Fibroblast of lung (primary cell): ENCODE measurements around the gene KIF6. TPM values are rescaled to one million over a fixed set of nuclear protein-coding genes. Genes with fewer than 3 reads are reported as not detected.
A peak's percentile ranks its signal among the peaks of the same experiment; 100 is the strongest.

Source experiments
- DNase-seq, 2 donors: peaks; one replicate each; pipeline versions ENCODE4 v3.0.0 to v3.0.0-alpha.2; 2010; ENCODE audit warnings: low read depth in 2 of 2
- H2AFZ ChIP-seq: 2 replicates; pipeline ENCODE4 v1.5.1; 2012; ENCODE audit warnings: low read length, control low read depth, inconsistent platforms
- H3K27ac ChIP-seq: 2 replicates; pipeline ENCODE4 v1.5.1; 2011; ENCODE audit warnings: low read length, control low read depth; ENCODE audit not compliant: insufficient read depth
- H3K27me3 ChIP-seq: 2 replicates; pipeline ENCODE4 v1.5.1; 2011; ENCODE audit warnings: mild to moderate bottlenecking, low read length; ENCODE audit not compliant: control insufficient read depth, insufficient read depth
- H3K36me3 ChIP-seq: 2 replicates; pipeline ENCODE4 v1.5.1; 2011; ENCODE audit warnings: low read length; ENCODE audit not compliant: control insufficient read depth, insufficient read depth
- H3K4me1 ChIP-seq: 2 replicates; pipeline ENCODE4 v1.5.1; 2011; ENCODE audit warnings: low read length; ENCODE audit not compliant: control insufficient read depth, insufficient read depth; ENCODE audit errors: extremely low read depth
- H3K4me2 ChIP-seq: 2 replicates; pipeline ENCODE4 v1.5.1; 2011; ENCODE audit warnings: low read length, control low read depth; ENCODE audit not compliant: insufficient read depth; ENCODE audit errors: extremely low read depth
- H3K4me3 ChIP-seq, 4 experiments: fragments of 200-600 bp in 1 of 4; sonication (generic) in 1 of 4; replicated peaks in 1 of 4; 2 replicates each; pipeline ENCODE4 v1.5.1; 2011 to 2016; ENCODE audit warnings: low read length in 4 of 4, low read depth in 3 of 4, mild to moderate bottlenecking in 3 of 4, control low read depth in 2 of 4, inconsistent platforms in 1 of 4, mixed read lengths in 1 of 4; ENCODE audit not compliant: insufficient read depth in 1 of 4; ENCODE audit errors: control extremely low read depth in 1 of 4
- H3K79me2 ChIP-seq: 2 replicates; pipeline ENCODE4 v1.5.1; 2012; ENCODE audit warnings: mild to moderate bottlenecking, low read length, inconsistent platforms; ENCODE audit not compliant: control insufficient read depth, insufficient read depth
- H3K9ac ChIP-seq: 2 replicates; pipeline ENCODE4 v1.5.1; 2011; ENCODE audit warnings: mild to moderate bottlenecking, low read length, control low read depth; ENCODE audit not compliant: insufficient read depth
- H3K9me3 ChIP-seq: 2 replicates; pipeline ENCODE4 v1.5.1; 2012; ENCODE audit warnings: low read depth, low read length; ENCODE audit not compliant: control insufficient read depth, insufficient read depth
- H4K20me1 ChIP-seq: 2 replicates; pipeline ENCODE4 v1.5.1; 2011; ENCODE audit warnings: low read length; ENCODE audit not compliant: control insufficient read depth, insufficient read depth; ENCODE audit errors: extremely low read depth
- CTCF ChIP-seq, 2 donors: IDR thresholded peaks in 1 of 2; conservative IDR thresholded peaks in 1 of 2; 1 replicate in 1 of 2; 2 replicates in 1 of 2; pipeline ENCODE4 v1.5.1; 2011 to 2012; ENCODE audit warnings: low read length in 2 of 2, control low read depth in 1 of 2, inconsistent platforms in 1 of 2, low read depth in 1 of 2, mild to moderate bottlenecking in 1 of 2
- EZH2 ChIP-seq: IDR thresholded peaks from 2 replicates; pipeline ENCODE4 v1.5.1; 2012; ENCODE audit warnings: low read length, control low read depth, mild to moderate bottlenecking; ENCODE audit errors: missing control alignments
- polyA plus RNA-seq, 2 donors: library from polyadenylated mRNA; depleted of rRNA in 1 of 2; stranded (reverse) in 1 of 2; unstranded in 1 of 2; fragments of >200 nt; gene quantifications; 2 replicates each; pipeline ENCODE4 v1.2.1, GENCODE V29; 2011 to 2012; ENCODE audit warnings: missing spikeins in 1 of 2
- total RNA-seq: library from RNA; depleted of rRNA; stranded (reverse); fragments of >200 nt; gene quantifications from 2 replicates; pipeline ENCODE4 v1.2.1, GENCODE V29; 2014

KIF6 gene
- total and polyA plus RNA-seq, 2 donors (not counting 1 experiment from before 2014, with no cell fraction given), result 0.24 to 0.83 TPM

DNA sequence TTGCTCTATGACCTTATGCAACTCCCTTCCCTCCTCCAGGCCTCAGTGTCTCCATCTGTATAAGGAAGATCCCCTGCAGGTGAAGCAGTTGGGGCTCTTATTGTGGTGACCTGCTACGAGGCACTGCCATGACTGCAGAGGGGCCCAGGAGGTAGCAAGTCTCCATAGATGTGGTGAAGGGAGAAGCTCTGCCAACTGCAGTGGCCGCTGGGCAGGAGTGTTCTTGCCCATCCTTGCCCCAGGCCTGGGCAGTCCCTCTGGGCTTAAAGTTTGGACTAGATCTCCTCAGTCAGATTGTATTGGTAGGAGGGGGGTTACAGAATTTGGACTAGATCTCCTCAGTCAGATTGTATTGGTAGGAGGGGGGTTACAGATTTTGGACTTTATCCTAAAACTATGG lies 423.2 kb downstream of the KIF6 start:
- DNase-seq, result no peak
- H3K27me3 ChIP-seq, result no peaks in the 10 kb centered on the region
- no peak overlapping the region for H2AFZ ChIP-seq
- no peaks in the 10 kb centered on the region for H3K9me3 ChIP-seq
- no peaks in the 10 kb centered on the region for H4K20me1 ChIP-seq
- no peaks in the 10 kb centered on the region for H3K4me1 ChIP-seq
- H3K27ac ChIP-seq, result no peak overlapping the region
- no peak overlapping the region for H3K9ac ChIP-seq
- no peaks in the 10 kb centered on the region for H3K79me2 ChIP-seq
- no peak for TF ChIP-seq CTCF (conservative IDR thresholded peaks at IDR 0.05 in 1 of 2, IDR thresholded peaks at IDR 0.05 in 1 of 2; ENCODE audit: low read depth in 1 of 2, low read length in 2 of 2)
- no peak for TF ChIP-seq EZH2
- H3K4me2 ChIP-seq, result no peak overlapping the region
- no peaks in the 10 kb centered on the region for H3K36me3 ChIP-seq
- H3K4me3 ChIP-seq, result no peak overlapping the region

DNA sequence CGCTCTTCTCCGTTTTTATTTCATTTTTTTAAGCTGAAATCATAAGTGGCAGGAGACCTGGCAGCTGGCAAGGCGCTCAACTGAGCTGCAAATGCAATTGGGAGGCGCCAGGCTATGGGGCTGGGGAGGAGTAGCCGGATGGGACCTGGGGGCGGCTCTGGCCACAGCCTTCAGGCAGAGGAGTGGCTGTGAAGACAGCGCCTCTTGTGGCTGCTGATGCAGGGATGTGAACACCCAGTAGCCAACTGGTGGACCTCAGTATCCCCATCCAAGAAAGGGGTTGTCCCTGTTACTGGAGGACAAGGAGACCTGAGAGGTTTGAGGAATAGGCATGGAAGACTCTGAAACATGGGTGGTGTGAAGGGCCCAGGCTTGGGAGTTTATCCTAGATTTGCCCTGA lies 423.6 kb downstream of the KIF6 start:
- H2AFZ ChIP-seq, result no peak overlapping the region
- no peak overlapping the region for H3K4me2 ChIP-seq
- no peaks in the 10 kb centered on the region for H3K27me3 ChIP-seq
- no peaks in the 10 kb centered on the region for H3K4me1 ChIP-seq
- no peaks in the 10 kb centered on the region for H3K79me2 ChIP-seq
- H3K36me3 ChIP-seq, result no peaks in the 10 kb centered on the region
- TF ChIP-seq EZH2 (no peak), CTCF (conservative IDR thresholded peaks at IDR 0.05 in 1 of 2, IDR thresholded peaks at IDR 0.05 in 1 of 2; ENCODE audit: low read depth in 1 of 2, low read length in 2 of 2) (peak in 1 of 2 donors; percentile 7)
- no peak overlapping the region for H3K4me3 ChIP-seq
- H3K27ac ChIP-seq, result no peak overlapping the region
- H4K20me1 ChIP-seq, result no peaks in the 10 kb centered on the region
- H3K9ac ChIP-seq, result no peak overlapping the region
- H3K9me3 ChIP-seq, result no peaks in the 10 kb centered on the region
- no peak for DNase-seq

DNA sequence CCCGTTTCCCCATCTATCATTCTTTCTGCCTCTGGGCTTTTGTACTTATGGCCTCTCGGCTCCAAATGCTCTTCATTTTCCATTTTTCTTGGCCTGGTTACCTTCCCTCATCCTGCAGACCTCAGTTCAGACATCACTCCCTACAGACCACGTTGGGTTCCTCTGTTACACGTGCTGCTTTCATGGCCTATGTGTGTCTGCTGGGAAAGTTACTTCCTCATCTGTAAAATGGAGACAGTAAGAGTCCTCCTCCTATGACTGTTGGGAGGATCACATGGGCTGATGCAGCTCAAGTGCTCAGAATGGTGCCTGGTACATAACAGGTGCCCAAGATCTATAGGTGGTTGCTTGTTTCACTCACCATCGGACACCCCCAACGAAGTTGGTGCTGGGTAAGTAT lies 424.5 kb downstream of the KIF6 start:
- Histone ChIP-seq H4K20me1 (no peaks in the 10 kb centered on the region), H3K4me2 (no peak overlapping the region), H3K4me3 (no peak overlapping the region), H3K9me3 (no peaks in the 10 kb centered on the region), H3K27me3 (no peaks in the 10 kb centered on the region), H3K4me1 (no peaks in the 10 kb centered on the region), H3K27ac (no peak overlapping the region), H3K79me2 (no peaks in the 10 kb centered on the region), H2AFZ (no peak overlapping the region), H3K36me3 (no peaks in the 10 kb centered on the region), H3K9ac (no peak overlapping the region)
- no peak for TF ChIP-seq EZH2
- TF ChIP-seq CTCF (conservative IDR thresholded peaks at IDR 0.05 in 1 of 2, IDR thresholded peaks at IDR 0.05 in 1 of 2; ENCODE audit: low read depth in 1 of 2, low read length in 2 of 2), result no peak
- DNase-seq, result no peak
